Measurements from ENCODE around the gene SIGLEC10.
"Not testable (repeated sequence)": the region's sequence is repeated elsewhere in the genome, so short reads cannot be mapped to it uniquely, and the experiment has no call there.

The SIGLEC10 gene

DNA sequence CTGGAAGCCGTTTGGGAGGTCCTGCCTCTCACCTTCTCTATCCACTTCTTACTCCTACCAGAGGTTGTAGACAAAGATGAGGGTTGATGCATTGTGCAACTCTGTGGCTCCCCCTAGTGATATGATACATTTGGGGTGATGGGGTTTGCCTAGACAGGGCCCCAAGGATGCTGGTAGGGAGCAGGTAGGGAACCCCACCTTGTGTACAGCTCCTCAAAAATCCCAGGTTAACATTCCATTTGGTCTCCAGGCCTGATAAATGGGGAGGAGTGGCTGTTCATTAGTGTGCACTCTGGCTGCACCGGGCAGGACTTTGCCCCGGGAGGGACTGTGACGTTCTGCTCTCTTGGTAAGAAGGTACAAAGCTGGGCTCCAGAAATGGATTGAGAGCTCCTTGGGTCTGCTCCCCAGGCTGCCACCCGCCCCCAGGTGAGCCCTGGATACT lies 21.6 kb upstream of the SIGLEC10 start:
- no peak for DNase-seq (ENCODE audit: low read depth, low spot score)

DNA sequence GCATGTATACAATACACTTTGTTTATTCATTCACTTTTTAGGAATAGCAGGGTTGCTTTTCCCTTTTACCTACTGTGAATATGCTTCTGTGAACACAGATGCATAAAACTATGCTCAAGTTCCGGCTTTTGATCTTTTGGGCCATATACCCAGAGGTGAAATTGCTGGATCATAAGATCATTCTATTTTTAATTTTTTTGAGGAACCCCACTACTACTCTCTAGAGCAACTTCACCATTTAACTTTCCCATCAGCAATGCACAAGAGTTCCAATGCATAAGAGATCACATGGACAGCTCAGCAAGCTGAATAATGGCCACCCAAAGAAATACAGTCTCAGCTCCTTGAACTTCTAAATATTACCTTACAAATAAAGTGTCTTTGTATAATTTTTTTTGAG lies 17.0 kb upstream of the SIGLEC10 start:
- no peak for DNase-seq (ENCODE audit: low read depth, low spot score)

- DNase-seq (ENCODE audit: low read depth, low spot score) = no peak
Measured at GRCh38 chr19:51433043-51433442, 15.6 kb upstream of the SIGLEC10 start.

DNA sequence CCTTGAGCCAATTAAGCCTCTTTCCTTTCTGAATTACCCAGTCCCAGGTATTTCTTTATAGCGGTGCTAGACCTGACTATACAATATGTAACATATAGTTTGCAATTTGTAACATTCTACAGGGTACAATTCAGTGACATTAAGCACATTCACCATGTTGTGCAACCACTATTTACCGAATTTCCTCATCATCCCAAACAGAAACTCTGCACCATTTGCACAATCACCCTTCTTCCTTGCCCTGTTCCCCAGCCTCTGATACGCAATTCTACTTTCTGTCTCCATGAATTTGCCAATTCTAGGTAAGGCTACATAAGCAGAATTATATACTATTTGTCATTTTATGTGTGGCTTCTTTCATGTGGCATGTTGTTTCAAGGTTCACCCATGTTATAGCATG lies 13.7 kb upstream of the SIGLEC10 start:
- DNase-seq (ENCODE audit: low read depth, low spot score) = no peak

- DNase-seq (ENCODE audit: low read depth, low spot score) = no peak
Measured at GRCh38 chr19:51430221-51430620, 12.8 kb upstream of the SIGLEC10 start.

GRCh38 chr19:51427201-51427600 lies 9.8 kb upstream of the SIGLEC10 start:
- DNase-seq (ENCODE audit: low read depth, low spot score) = no peak

- DNase-seq (ENCODE audit: low read depth, low spot score) = no peak
Measured at GRCh38 chr19:51422053-51422448, 4.6 kb upstream of the SIGLEC10 start.

GRCh38 chr19:51421229-51422052 lies 4.0 kb upstream of the SIGLEC10 start:
- no peak for DNase-seq (ENCODE audit: low read depth, low spot score)

- DNase-seq (ENCODE audit: low read depth, low spot score) = not testable (repeated sequence)
Measured at GRCh38 chr19:51420511-51420910, 3.1 kb upstream of the SIGLEC10 start.

DNA sequence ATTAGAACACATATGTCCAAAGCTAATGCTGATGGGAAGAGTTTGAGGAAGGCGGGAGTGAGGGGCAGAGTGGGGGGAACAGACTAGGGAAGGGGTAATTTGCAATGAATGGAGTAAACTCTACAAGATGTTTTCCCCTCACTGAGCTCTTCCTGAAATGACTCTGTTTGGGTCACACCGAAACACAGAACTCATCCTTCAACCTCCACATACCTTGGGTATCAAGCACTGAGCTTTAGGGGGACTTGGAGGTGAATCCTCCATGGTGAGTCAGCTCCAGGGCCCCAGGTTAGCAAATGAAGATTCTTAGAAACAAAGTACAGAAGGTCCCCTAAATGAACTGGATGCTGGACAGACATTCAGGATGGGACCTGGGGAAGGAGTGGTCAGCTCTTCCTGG lies 1.3 kb upstream of the SIGLEC10 start:
- DNase-seq (ENCODE audit: low read depth, low spot score) = no peak

GRCh38 chr19:51417810-51418157 lies 342 bp upstream of the SIGLEC10 start:
- no peak for DNase-seq (ENCODE audit: low read depth, low spot score)

DNA sequence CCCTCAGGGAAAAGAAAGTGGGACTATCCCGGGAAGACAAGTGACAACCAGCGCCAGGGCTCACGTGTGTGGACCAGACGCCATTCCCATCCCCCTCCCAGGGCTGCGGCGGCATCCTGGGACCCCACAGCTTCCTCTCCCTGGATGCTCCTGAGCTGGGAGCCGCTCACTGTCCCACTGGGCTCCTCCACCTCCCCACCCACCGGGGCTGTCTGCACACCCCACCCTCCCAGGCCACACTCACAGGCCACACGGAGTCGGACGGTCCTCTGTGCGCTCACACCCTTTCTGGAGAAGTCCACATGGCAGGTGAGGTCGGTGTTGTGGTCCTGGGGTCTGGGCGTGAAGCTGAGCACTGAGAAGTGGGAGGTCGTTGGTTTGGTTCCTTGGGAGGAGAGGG lies 1.0 kb downstream of the SIGLEC10 start:
- DNase-seq (ENCODE audit: low read depth, low spot score) = not testable (repeated sequence)

DNA sequence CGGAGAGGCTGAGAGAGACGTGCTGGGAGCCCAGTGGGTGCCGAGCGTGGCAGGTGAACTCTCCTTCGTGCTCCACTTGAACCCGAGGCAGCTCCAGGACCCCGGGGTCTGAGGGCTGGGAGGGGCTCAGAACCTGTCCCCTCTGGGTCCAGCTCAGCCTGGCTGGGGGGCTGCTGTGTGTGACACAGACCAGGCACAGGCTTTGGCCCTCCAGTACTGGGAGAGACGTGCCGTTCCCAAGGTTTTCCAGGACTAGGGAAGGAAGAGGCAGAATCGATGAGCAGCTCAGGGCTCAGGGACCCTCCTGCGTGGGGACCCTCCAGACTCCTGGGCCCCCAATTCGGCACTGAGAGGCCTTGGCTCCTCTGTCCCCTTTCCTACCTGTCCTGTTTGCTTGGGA lies 2.3 kb downstream of the SIGLEC10 start:
- DNase-seq (ENCODE audit: low read depth, low spot score) = no peak

DNA sequence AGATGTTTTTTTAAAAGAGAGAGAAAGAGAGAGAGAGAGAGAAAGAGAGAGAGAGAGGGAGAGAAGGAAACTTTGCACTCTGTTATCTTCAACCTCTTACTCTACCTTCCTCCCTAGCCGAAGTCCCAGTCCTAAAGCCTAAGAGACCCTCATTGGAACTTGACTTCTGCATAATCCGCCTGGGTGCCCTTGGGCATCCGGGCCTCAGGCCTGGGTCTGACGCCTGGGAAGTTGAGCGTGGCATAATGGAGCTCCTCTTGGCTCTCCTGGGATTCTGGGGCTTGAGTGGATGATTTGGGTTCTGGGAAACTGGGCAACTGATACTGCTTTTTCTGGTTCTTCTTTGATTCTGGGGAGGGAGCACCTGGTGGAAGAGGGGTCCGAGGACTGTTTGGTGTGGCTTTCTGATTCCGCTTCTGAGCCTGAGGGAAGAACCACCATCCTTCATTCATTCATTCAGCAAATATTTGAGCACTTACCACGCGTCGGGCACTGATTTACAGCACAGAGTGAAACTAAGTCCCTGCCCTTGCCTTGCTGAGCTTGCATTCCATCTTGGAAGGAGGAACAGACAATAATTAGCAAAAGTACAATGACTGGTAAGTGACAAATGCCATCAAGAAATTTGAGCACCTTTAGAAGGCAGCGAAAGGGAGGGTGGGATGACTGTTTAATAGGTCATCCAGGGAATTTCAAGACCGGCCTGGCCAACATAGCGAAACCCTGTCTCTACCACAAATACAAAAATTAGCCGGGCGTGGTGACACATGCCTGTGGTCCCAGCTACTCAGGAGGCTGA lies 6.3 kb downstream of the SIGLEC10 start:
- no peak for DNase-seq (ENCODE audit: low read depth, low spot score)

DNA sequence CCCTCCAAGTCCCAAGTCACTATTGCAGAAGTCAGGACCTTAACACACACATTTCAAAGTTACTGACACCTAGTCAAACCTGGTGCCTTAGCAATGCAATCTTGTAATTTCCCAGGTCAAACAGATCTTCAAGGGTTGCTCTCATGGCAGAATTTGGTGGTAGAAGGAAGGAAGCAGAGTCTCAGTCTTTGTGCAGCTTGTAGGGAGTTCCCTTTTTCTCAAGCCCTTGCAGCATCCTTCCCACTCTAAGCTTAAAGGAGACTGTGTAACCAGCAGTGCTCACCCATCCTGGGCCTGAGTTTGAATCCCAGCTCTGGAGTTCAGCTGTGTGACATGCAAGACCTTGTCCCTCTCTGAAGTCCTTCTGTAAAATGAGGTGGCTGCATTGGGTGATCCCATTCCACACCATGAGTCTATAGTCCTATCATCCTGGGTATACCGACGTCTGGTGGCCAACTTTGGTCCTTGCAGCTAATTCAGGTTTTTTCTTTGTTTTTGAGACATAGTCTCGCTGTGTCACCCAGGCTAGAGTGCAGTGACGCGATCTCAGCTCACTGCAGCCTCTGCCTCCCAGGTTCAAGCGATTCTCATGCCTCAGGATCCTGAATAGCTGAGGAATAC lies 9.8 kb downstream of the SIGLEC10 start:
- DNase-seq (ENCODE audit: low read depth, low spot score) = no peak

DNA sequence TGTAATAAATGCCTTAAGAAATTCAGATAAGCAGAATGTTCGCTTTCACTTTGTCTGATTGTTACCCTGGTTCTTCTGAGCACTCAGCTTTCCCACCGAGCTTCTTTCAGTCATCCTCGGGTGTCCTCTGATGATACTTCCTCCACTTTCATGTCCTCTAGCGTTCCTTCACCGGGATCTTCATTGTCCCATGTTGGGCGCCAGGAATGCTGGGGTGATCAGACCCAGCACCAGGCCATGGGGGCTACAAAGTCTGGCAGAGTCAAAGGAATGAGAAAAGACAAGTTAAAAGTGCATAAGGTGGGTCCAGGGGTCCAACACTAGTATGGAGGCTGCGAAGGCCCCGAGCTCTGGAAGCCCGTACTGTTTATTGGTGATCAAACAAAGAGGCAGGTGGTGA lies 15.3 kb downstream of the SIGLEC10 start:
- DNase-seq (ENCODE audit: low read depth, low spot score) = no peak

- DNase-seq (ENCODE audit: low read depth, low spot score) = not testable (repeated sequence)
Measured at GRCh38 chr19:51399936-51400335, 17.5 kb downstream of the SIGLEC10 start.

DNA sequence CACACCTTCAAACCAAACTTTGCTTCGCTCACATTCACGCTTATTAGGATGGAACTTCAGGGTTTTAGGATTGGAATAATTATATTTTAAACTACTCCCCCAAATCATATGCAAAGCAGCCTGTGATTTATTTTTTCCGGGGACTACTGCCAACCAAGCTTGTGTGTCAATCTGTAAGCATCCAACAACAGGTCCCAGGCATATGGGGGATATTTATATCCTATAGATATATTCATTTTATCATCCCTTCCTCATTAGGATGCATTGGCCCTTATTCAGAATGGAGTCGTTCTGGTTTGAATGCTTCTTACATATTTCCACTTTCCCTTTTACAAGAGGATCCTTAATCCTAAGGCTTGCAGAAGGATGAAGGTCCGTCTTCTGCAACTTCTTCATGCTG lies 18.2 kb downstream of the SIGLEC10 start:
- no peak for DNase-seq (ENCODE audit: low read depth, low spot score)

DNA sequence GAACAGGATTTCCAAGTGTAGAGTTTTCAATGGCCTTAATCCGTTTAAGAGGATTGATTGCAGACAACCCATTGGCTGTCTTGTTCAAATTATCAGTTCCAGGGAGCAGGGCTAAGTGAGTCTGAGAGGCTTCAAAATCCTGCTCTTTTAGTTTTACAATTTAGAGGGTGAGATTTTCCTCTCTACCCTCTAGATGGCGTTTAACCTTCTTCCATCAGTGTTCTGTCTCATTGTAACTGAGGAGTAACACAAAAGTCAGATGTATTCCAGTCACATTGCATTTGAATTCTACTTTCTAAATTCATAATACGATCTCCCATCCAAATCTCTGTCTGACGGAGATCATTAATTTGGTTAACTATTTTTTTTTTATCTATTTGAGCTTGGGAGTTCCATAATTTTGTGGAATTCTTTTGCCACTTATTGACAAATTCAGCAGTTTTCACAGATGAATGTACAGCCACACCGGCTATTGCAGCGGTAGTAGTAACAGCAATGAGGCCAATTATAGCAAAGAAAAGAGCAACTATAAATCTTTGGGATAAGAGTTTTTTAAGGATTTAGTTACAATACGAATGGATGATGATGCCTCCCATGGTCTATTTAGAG lies 19.2 kb downstream of the SIGLEC10 start:
- no peak for DNase-seq (ENCODE audit: low read depth, low spot score)

GRCh38 chr19:51397453-51397852 lies 20.0 kb downstream of the SIGLEC10 start:
- not testable (repeated sequence) for DNase-seq (ENCODE audit: low read depth, low spot score)

DNA sequence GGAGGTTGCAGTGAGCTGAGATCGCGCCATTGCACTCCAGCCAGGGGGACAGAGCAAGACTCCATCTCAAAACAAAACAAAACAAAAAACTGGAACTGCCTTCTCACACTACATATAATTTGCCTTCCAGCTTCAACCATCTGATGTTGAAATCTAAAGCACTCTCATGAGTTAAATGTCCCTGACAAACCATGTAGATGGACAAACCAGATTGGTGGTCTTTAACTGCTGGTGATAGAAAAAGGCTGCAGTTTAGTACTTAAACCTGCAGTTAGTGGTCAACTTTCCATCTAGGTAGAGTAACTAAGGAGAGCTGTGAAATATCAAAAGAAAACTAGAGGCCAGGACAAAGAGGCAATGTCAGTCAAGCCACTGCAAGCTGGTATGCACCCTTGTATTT lies 21.3 kb downstream of the SIGLEC10 start:
- no peak for DNase-seq (ENCODE audit: low read depth, low spot score)
